IMR-90 (cell line): ENCODE measurements around the gene MAML2. TPM values are rescaled to one million over a fixed set of nuclear protein-coding genes. Genes with fewer than 3 reads are reported as not detected.

Experiments
- ATAC-seq: fragments of 200-7000 bp; cut with Tn5 transposase; 2 replicates; pipeline ENCODE4 v1.9.1; 2020; ENCODE audit warnings: low read depth, mild to moderate bottlenecking, moderate library complexity
- BruUV-seq: library from RNA; stranded (reverse); fragments of 400-500 nt; replicated peaks from 2 replicates; lab custom pipeline; 2021; lab: Mats Ljungman, UMichigan
- CTCF ChIA-PET: fragments of 300-600 bp; formaldehyde crosslinking; extraction: SDS; loops from one replicate; lab custom pipeline; 2021; ENCODE audit warnings: antibody characterized with exemption; lab: Yijun Ruan, JAX
- POLR2A ChIA-PET: fragments of 300-600 bp; sonication (Branson Sonifier 250); formaldehyde crosslinking; loops from one replicate; lab custom pipeline; 2022; ENCODE audit warnings: antibody characterized with exemption; ENCODE audit not compliant: unreplicated experiment; lab: Charles Lee
- DNase-seq: peaks from one replicate; pipeline ENCODE4 v3.0.0; 2013
- H2AFZ ChIP-seq: replicated peaks from 2 replicates; pipeline ENCODE3; 2013; ENCODE audit warnings: low read length, mild to moderate bottlenecking; ENCODE audit not compliant: poor library complexity
- H2AK5ac ChIP-seq: 2 replicates; pipeline ENCODE4 v1.6.1; 2013; ENCODE audit warnings: low read depth, low read length, inconsistent platforms
- H2AK9ac ChIP-seq: replicated peaks from 2 replicates; pipeline ENCODE3; 2013; ENCODE audit warnings: mild to moderate bottlenecking, low read depth, low read length, moderate library complexity; ENCODE audit not compliant: poor library complexity
- H2BK120ac ChIP-seq: 2 replicates; pipeline ENCODE4 v1.6.1; 2013; ENCODE audit warnings: low read depth, low read length, inconsistent platforms
- H2BK15ac ChIP-seq: 3 replicates; pipeline ENCODE4 v1.6.1; 2013; ENCODE audit warnings: low read depth, low read length, inconsistent platforms
- H2BK20ac ChIP-seq: 2 replicates; pipeline ENCODE4 v1.6.1; 2013; ENCODE audit warnings: low read depth, mild to moderate bottlenecking, inconsistent platforms, low read length, moderate library complexity
- H2BK5ac ChIP-seq: 2 replicates; pipeline ENCODE4 v1.6.1; 2013; ENCODE audit warnings: mild to moderate bottlenecking, low read depth, low read length, inconsistent platforms; ENCODE audit not compliant: poor library complexity, severe bottlenecking
- H3K14ac ChIP-seq: replicated peaks from 2 replicates; pipeline ENCODE4 v1.6.1; 2013; ENCODE audit warnings: low read depth, low read length, inconsistent platforms
- H3K18ac ChIP-seq: 2 replicates; pipeline ENCODE4 v1.6.1; 2013; ENCODE audit warnings: low read depth, low read length, control low read depth
- H3K23ac ChIP-seq: 2 replicates; pipeline ENCODE4 v1.6.1; 2013; ENCODE audit warnings: low read depth, low read length, inconsistent platforms
- H3K27ac ChIP-seq: 2 replicates; pipeline ENCODE4 v1.5.1; 2013; ENCODE audit warnings: mild to moderate bottlenecking, control low read depth, low read length; ENCODE audit not compliant: insufficient read depth
- H3K27me3 ChIP-seq: 2 replicates; pipeline ENCODE4 v1.6.1; 2013; ENCODE audit warnings: low read length; ENCODE audit not compliant: control insufficient read depth, insufficient read depth
- H3K36me3 ChIP-seq: 2 replicates; pipeline ENCODE4 v1.6.1; 2013; ENCODE audit warnings: low read length, mixed read lengths; ENCODE audit not compliant: control insufficient read depth, insufficient read depth
- H3K4ac ChIP-seq: 2 replicates; pipeline ENCODE4 v1.6.1; 2013; ENCODE audit warnings: low read depth, low read length, inconsistent platforms
- H3K4me1 ChIP-seq: 2 replicates; pipeline ENCODE4 v1.6.1; 2013; ENCODE audit warnings: low read length, mixed read lengths; ENCODE audit not compliant: control insufficient read depth, insufficient read depth
- H3K4me2 ChIP-seq: 2 replicates; pipeline ENCODE4 v1.6.1; 2013; ENCODE audit warnings: low read depth, mild to moderate bottlenecking, control low read depth, low read length, moderate library complexity
- H3K4me3 ChIP-seq: 2 replicates; pipeline ENCODE4 v1.5.1; 2013; ENCODE audit warnings: low read depth, mild to moderate bottlenecking, control low read depth, low read length, moderate library complexity; ENCODE audit not compliant: insufficient read depth
- H3K56ac ChIP-seq: 2 replicates; pipeline ENCODE4 v1.6.1; 2013; ENCODE audit warnings: low read length, inconsistent platforms; ENCODE audit not compliant: insufficient read depth; ENCODE audit errors: extremely low read depth
- H3K79me1 ChIP-seq, 2 experiments: 2 replicates each; pipeline ENCODE4 v1.6.1; 2013; ENCODE audit warnings: low read length in 2 of 2, inconsistent platforms in 1 of 2, low read depth in 1 of 2
- H3K9ac ChIP-seq: 2 replicates; pipeline ENCODE4 v1.6.1; 2013; ENCODE audit warnings: low read depth, low read length, control low read depth
- H3K9me1 ChIP-seq: 2 replicates; pipeline ENCODE4 v1.6.1; 2013; ENCODE audit warnings: low read length, inconsistent platforms; ENCODE audit not compliant: insufficient read depth
- H3K9me3 ChIP-seq: 2 replicates; pipeline ENCODE4 v1.6.1; 2013; ENCODE audit warnings: low read length; ENCODE audit not compliant: control insufficient read depth, insufficient read depth
- H4K20me1 ChIP-seq: 2 replicates; pipeline ENCODE4 v1.6.1; 2013; ENCODE audit warnings: low read length, inconsistent platforms; ENCODE audit not compliant: insufficient read depth
- H4K5ac ChIP-seq: 2 replicates; pipeline ENCODE4 v1.6.1; 2013; ENCODE audit warnings: mild to moderate bottlenecking, low read depth, low read length, control low read depth
- H4K8ac ChIP-seq, 2 experiments: 2 replicates each; pipeline ENCODE4 v1.6.1; 2013; ENCODE audit warnings: low read depth in 2 of 2, low read length in 2 of 2, control low read depth in 1 of 2, inconsistent platforms in 1 of 2
- H4K91ac ChIP-seq: 2 replicates; pipeline ENCODE4 v1.6.1; 2013; ENCODE audit warnings: low read depth, low read length, inconsistent platforms; ENCODE audit not compliant: insufficient read depth
- BHLHE40 ChIP-seq: fragments of 150-350 bp; IDR thresholded peaks from 2 replicates; pipeline ENCODE4 v1.6.1; 2016; ENCODE audit warnings: mild to moderate bottlenecking, low read depth, low read length
- CEBPB ChIP-seq: IDR thresholded peaks from 2 replicates; pipeline ENCODE4 v1.6.1; 2012; ENCODE audit warnings: low read depth, low read length, improper control_type of control experiment
- CHD1 ChIP-seq: IDR thresholded peaks from 2 replicates; pipeline ENCODE4 v1.6.1; 2012; ENCODE audit warnings: low read depth, low read length, improper control_type of control experiment
- CTCF ChIP-seq: conservative IDR thresholded peaks from 2 replicates; pipeline ENCODE4 v1.5.1; 2012; ENCODE audit warnings: mild to moderate bottlenecking, low read depth, low read length, improper control_type of control experiment
- ELK1 ChIP-seq: fragments of 150-350 bp; IDR thresholded peaks from 2 replicates; pipeline ENCODE4 v1.6.1; 2016; ENCODE audit warnings: low read depth, mild to moderate bottlenecking, low read length, moderate library complexity, borderline replicate concordance
- FOS ChIP-seq: fragments of 150-350 bp; IDR thresholded peaks from 2 replicates; pipeline ENCODE4 v1.6.1; 2016; ENCODE audit warnings: low read depth, low read length
- MAFK ChIP-seq: IDR thresholded peaks from 2 replicates; pipeline ENCODE4 v1.6.1; 2012; ENCODE audit warnings: low read depth, low read length, improper control_type of control experiment
- MAZ ChIP-seq: IDR thresholded peaks from 2 replicates; pipeline ENCODE4 v1.6.1; 2012; ENCODE audit warnings: low read depth, mild to moderate bottlenecking, low read length, improper control_type of control experiment, moderate library complexity, borderline replicate concordance
- MXI1 ChIP-seq: IDR thresholded peaks from 2 replicates; pipeline ENCODE4 v1.6.1; 2012; ENCODE audit warnings: low read depth, mild to moderate bottlenecking, low read length, moderate library complexity, borderline replicate concordance
- NFE2L2 ChIP-seq: fragments of 150-350 bp; IDR thresholded peaks from 2 replicates; pipeline ENCODE4 v1.6.1; 2016; ENCODE audit warnings: low read depth, mild to moderate bottlenecking, low read length
- POLR2A ChIP-seq: IDR thresholded peaks from 2 replicates; pipeline ENCODE4 v1.6.1; 2012; ENCODE audit warnings: mild to moderate bottlenecking, low read depth, low read length
- RAD21 ChIP-seq: IDR thresholded peaks from 2 replicates; pipeline ENCODE4 v1.6.1; 2012; ENCODE audit warnings: low read length, improper control_type of control experiment
- RCOR1 ChIP-seq: IDR thresholded peaks from 2 replicates; pipeline ENCODE4 v1.6.1; 2012; ENCODE audit warnings: mild to moderate bottlenecking, low read length, improper control_type of control experiment; ENCODE audit not compliant: insufficient replicate concordance
- RFX5 ChIP-seq: IDR thresholded peaks from 2 replicates; pipeline ENCODE4 v1.8.0; 2012; ENCODE audit warnings: low read depth, mild to moderate bottlenecking, low read length, moderate library complexity
- SMC3 ChIP-seq: fragments of 150-350 bp; IDR thresholded peaks from 2 replicates; pipeline ENCODE4 v1.6.1; 2016; ENCODE audit warnings: low read depth, mild to moderate bottlenecking, antibody characterized with exemption, low read length, moderate library complexity
- WGBS, 2 experiments: methylation state at CpG; one replicate each; pipeline versions ENCODE4 v1.1.5 to v1.1.7; 2013; ENCODE audit warnings: missing lambda C conversion rate in 2 of 2; ENCODE audit not compliant: insufficient read length in 1 of 2; ENCODE audit errors: extremely low coverage in 2 of 2; 5-methylcytosine and 5-hydroxymethylcytosine counted together
- dilution Hi-C: fragments of 300-500 bp; cut with HindIII; formaldehyde crosslinking; loops from one replicate; pipeline ENCODE4 v1.14.3; 2018; ENCODE audit warnings: low sequenced_read_pairs; ENCODE audit not compliant: unreplicated experiment
- in situ Hi-C: fragments of 300-500 bp; cut with MboI; formaldehyde crosslinking; loops from 3 replicates; pipeline ENCODE4 v1.14.3; 2019; ENCODE audit warnings: low sequenced_read_pairs, inconsistent platforms, mixed read lengths
- intact Hi-C: fragments of 100-400 bp; cut with micrococcal nuclease; formaldehyde crosslinking; loops from 2 replicates; pipeline ENCODE4 v1.10.0; 2022
- polyA plus RNA-seq, 3 experiments: library from polyadenylated mRNA; depleted of rRNA; stranded (reverse); fragments of >200 nt; gene quantifications; 2 replicates each; pipeline ENCODE4 v1.2.3, GENCODE V29; 2012; ENCODE audit warnings: low replicate concordance in 1 of 3
- total RNA-seq: library from RNA; depleted of rRNA; stranded (reverse); fragments of >200 nt; gene quantifications from 2 replicates; pipeline ENCODE4 v1.2.3, GENCODE V29; 2012
- TF ChIP-seq, protein P1 (sequence below): fragments of 150-350 bp; IDR thresholded peaks from 2 replicates; pipeline ENCODE4 v1.6.1; 2017; ENCODE audit warnings: mild to moderate bottlenecking, antibody characterized with exemption, low read length, low read depth

The MAML2 gene
- total and polyA plus RNA-seq, 2 of the 4 experiments (the other 2 are of a cell fraction) = 15.0 to 19.5 TPM

- intact Hi-C loops = no loop called here
- Histone ChIP-seq H3K27me3 (no peaks in the 10 kb centered on the region), H4K20me1 (no peaks in the 10 kb centered on the region), H2BK120ac (peak overlapping the region; percentile 20; the same call in 1 of the 2 replicates), H3K36me3 (peaks cover 4% of the 10 kb centered on the region; the same call in 1 of the 2 replicates), H2BK5ac (no peak overlapping the region), H3K27ac (no peak overlapping the region), H2AFZ (no peak overlapping the region), H2BK15ac (no peak overlapping the region), H2AK9ac (no peak overlapping the region), H4K8ac (no peak overlapping the region), H3K56ac (no peak overlapping the region), H3K18ac (no peak overlapping the region; the same call in 1 of the 2 replicates), H3K79me1 (peaks cover 39 to 89% of the 10 kb centered on the region in 2 experiments), H4K5ac (peak overlapping the region; percentile 12; the same call in 1 of the 2 replicates), H3K9me1 (peaks cover 17% of the 10 kb centered on the region), H3K4me3 (no peak overlapping the region), H4K91ac (no peak overlapping the region), H3K9me3 (no peaks in the 10 kb centered on the region), H2BK20ac (peak overlapping the region; percentile 12; the same call in 1 of the 2 replicates), H3K23ac (peak overlapping the region; percentile 32; the same call in 1 of the 2 replicates), H3K4me1 (peaks cover 27% of the 10 kb centered on the region), H3K14ac (peak overlapping the region; percentile 21; the same call in 1 of the 2 replicates), H3K9ac (no peak overlapping the region), H3K4me2 (no peak overlapping the region), H2AK5ac (no peak overlapping the region), H3K4ac (no peak overlapping the region; the same call in 1 of the 2 replicates)
- TF ChIP-seq CHD1 (no peak), SMC3 (no peak), CTCF (no peak), BHLHE40 (no peak), RAD21 (no peak), RCOR1 (no peak), MXI1 (no peak), RFX5 (no peak), ELK1 (no peak), FOS (no peak), CEBPB (no peak), MAZ (no peak), NFE2L2 (no peak), POLR2A (no peak), MAFK (no peak)
- TF ChIP-seq, protein P1, sequence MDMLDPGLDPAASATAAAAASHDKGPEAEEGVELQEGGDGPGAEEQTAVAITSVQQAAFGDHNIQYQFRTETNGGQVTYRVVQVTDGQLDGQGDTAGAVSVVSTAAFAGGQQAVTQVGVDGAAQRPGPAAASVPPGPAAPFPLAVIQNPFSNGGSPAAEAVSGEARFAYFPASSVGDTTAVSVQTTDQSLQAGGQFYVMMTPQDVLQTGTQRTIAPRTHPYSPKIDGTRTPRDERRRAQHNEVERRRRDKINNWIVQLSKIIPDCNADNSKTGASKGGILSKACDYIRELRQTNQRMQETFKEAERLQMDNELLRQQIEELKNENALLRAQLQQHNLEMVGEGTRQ = no peak
- CTCF ChIA-PET = interaction anchor here (0.6 to 1.2 kb wide), 2 partner anchors 26 to 1190 kb away, joined by 6 to 7 read pairs; partner anchors contain the start of gene MAML2
- in situ Hi-C loops = no loop called here
- no TSS peak for BruUV-seq
- POLR2A ChIA-PET = no interaction called here
- ATAC-seq (no peak), DNase-seq (no peak)
- dilution Hi-C loops = no loop called here
- WGBS, 2 experiments = 100% methylated on average over 1 of the region's 2 CpGs; no CpG with 5 or more reads in 1 of the 2 experiments
Measured at GRCh38 chr11:96317571-96317970, 25.4 kb downstream of the MAML2 start.
